Measurements from ENCODE around the gene EID2B.

GRCh38 chr19:39500543-39500942 is 32.1 kb downstream of the EID2B start:
- TF ChIP-seq POLR2AphosphoS5 (IDR thresholded peaks at IDR 0.05; ENCODE audit: low read depth) (no peak), CTCF (IDR thresholded peaks at IDR 0.05; ENCODE audit: insufficient read depth, low read length) (no peak), REST (IDR thresholded peaks at IDR 0.05; ENCODE audit: insufficient replicate concordance, low read depth) (no peak), GABPA (IDR thresholded peaks at IDR 0.05; ENCODE audit: low read depth) (no peak), SPI1 (IDR thresholded peaks at IDR 0.05; ENCODE audit: borderline replicate concordance, low read depth) (no peak)

Measured in HL-60 (cell line).